GM18907 (cell line): Measurements from ENCODE around the gene FTO.

ENCODE experiments used
- ATAC-seq: cut with Tn5 transposase; IDR thresholded peaks from one replicate; pipeline ENCODE4 v1.9.1; 2021; ENCODE audit warnings: mild to moderate bottlenecking, moderate library complexity; ENCODE audit not compliant: unreplicated experiment

The FTO gene

GRCh38 chr16:53991754-53992378, 287.9 kb downstream of the FTO start:
- no peak for ATAC-seq

DNA sequence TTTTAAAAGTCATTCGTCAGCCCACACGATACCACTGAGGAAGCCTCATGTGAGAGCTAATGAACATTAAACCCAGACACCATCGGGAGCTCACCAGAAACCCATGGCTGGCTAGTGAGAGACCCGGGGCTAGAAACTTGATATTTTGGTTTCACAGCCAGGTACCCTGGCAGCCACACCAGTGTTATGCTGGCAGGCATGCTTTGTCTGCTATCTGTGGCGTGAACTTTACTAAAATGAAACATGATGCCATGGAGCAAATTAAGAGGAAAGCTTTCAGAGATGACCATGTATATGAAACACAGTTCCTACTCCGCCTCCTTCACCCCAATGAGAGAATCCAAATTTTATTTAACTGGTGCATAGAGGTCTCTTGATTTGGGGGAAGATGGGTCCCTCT, 291.4 kb downstream of the FTO start:
- no peak for ATAC-seq

GRCh38 chr16:53996961-53997360, 293.0 kb downstream of the FTO start:
- no peak for ATAC-seq

DNA sequence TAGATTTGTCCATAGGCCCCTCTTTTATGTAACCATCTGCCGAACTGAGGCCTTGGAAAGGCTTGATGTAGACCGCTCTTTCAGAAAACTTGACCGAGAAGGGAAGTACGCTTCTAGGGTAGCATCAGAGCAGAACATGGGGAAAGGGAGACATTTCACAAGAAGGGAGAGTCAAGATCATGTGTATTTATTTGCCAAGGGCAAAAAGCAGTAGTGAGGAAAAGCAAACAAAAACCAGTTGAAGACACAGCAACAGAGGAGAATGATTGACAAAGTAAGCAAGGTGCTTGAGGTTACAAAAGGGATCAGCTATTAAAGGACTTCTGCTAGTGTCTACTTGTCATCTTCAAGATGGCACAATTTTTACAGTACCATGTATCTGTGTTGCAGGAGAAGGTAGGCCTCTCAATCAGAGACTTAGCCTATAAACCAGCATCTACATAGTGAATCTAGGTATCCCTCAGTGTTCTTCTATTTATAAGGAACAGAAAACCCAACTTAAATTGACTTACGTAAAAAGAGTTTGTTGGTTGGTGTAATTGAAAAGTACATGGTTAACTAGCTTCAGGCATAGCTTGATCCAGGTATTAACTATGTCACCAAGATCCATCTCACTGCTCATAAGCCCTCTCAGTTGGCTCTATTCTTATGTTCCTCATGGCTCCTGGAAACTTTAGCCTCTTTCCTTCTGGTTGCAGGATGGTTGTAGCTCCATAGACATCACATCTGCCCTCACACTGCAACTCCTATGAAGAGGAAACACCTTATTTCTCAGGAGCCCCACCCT, 294.3 kb downstream of the FTO start:
- ATAC-seq: no peak

GRCh38 chr16:53998966-53999522, 295.1 kb downstream of the FTO start:
- ATAC-seq: no peak

DNA sequence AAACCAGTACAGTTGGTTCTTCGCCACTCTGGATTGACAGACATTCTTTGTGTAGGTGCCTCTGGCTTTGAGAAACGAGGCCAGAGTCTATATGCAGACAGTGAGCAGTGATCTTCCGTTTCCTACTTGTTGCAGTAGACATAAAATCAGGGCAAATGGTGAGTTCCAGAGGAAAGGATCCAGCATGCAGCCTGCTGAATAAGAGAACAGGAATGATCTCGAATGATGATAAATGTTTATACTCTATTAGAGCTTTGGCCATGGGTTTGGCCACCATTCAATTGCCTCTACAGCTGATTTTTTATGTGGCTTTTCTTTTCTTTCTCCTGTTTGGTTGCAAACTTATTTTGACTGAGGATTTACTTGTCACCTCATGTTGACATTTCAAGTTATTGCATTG, 295.9 kb downstream of the FTO start:
- no peak for ATAC-seq

DNA sequence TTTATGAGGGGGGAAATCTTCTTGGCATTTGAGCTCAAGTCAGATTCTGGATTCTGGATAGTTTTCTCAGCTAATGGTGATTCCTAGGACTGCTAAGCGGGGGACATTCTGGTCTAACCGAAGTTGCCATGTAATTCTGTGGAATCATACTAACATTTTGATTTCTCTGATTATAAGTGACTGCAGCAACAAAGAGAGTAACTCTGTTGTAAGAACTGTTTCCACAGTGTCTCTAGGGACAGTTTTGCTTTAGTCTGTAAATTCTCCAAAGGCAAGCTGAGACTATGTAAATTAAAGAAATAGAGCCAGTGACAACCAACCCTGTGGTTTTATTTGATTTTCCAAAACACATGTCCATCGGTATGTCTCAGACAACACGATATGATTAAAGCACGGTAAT, 296.4 kb downstream of the FTO start:
- ATAC-seq: no peak

DNA sequence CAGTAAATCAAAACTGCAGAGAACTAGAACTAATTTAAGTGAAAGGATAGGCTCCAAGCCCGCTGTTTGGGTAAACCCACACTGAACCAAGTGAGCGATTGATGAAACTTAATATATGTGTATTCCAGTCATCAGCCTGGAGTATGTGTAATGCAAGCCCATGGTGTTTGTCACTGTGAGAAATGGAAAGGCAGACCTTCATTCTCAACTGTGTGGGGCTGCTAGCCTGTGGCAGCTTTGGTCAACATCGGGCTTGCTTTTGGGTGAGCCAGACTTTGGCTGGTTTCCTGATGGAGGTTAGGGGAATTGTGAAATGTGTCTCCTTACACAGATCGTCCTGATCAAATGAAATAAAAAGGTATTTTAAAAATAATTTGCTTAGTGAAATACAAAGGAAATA, 302.7 kb downstream of the FTO start:
- no peak for ATAC-seq

DNA sequence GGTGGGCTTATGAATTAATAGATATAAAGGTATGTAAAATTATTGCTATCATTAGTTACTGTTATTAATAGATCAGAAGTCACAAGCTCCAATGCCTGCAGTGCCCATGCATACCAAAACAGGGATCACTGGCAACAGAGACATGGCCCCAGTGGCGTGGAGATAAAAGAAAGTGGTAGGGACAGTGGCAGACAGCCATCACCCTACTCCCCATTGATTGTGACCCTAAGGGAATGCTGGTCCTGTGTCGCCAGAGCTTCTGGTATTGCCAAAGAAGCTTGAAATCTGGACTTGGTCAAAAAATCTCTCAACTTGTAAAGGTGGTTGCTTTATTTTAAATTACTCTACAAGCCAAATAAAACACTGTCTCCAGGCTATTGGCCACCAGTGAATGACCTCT, 303.5 kb downstream of the FTO start:
- ATAC-seq: no peak

DNA sequence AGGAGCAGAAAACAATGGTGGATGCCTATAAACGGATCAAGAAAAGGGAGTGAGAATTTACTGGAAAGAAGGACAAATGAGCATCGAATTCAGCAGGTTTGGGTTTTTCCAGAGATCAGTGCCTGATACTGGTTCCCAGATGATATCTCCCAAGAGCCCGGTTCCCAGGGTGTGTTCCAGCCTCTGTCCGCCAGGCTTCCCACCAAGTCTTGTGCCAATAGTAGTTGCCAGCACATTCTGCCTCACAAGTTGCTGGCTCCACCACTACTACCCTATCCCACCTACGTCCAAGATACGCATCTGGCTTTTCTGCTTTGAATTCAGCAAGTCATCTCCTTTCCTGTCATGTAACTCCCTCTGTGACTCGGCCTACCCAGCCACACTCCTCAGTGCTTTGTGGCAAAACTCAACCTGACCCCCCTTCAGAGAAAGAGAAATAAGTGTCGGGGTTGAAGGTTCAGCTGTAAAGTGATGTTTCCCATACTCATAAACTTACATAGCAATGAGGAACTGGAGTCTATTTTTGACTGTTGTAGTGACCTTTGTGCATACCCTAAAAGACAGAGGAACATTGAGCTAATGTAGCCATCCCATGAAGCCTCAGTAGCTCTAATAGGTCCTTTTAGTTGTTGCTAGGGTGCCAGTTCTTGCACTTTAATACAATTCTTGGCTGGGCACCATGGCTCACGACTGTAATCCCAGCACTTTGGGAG, 305.7 kb downstream of the FTO start:
- no peak for ATAC-seq

GRCh38 chr16:54015147-54015546, 311.2 kb downstream of the FTO start:
- no peak for ATAC-seq

- no peak for ATAC-seq
These were observed 318.4 kb downstream of the FTO start for GRCh38 chr16:54022362-54022761.

GRCh38 chr16:54026456-54026855, 322.5 kb downstream of the FTO start:
- no peak for ATAC-seq

GRCh38 chr16:54027062-54027461, 323.1 kb downstream of the FTO start:
- no peak for ATAC-seq

DNA sequence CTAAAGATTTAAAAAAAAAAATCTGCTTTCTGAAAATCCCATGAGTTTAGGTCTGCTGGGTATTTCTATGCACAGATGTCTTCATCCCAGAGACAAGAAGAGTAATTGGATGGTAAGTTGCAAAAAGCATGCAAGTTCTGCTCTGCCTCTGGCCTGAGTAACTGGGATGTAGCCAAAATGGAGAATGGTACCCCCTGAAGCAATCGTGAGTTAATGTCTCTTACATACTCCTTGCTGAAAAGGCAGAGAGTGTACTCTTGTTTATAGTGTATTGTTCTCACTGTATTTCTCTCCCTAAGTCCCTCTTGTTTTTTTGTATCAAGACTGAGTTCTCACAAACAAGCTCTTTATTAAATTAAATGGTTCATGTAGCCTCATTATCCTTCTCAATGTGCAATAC, 323.6 kb downstream of the FTO start:
- ATAC-seq: no peak

DNA sequence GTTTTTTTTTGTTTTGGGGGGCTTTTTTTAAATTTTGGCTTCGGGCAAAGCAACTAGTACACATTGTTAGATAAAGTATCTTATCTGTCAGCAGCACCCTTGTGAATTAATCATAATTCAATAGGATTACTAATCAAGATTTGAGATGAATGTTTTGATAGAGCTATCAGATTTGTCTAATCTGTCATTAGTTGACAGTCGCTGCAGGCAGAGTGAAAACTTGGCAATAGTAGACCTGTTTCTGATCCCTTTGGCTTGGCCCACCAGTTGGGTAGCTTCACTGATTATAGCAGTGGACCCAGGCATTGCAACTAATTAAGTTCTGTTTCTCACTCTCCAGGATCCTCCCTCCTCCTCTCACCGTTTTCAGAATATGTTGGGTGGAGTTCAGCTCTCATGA, 324.0 kb downstream of the FTO start:
- no peak for ATAC-seq

DNA sequence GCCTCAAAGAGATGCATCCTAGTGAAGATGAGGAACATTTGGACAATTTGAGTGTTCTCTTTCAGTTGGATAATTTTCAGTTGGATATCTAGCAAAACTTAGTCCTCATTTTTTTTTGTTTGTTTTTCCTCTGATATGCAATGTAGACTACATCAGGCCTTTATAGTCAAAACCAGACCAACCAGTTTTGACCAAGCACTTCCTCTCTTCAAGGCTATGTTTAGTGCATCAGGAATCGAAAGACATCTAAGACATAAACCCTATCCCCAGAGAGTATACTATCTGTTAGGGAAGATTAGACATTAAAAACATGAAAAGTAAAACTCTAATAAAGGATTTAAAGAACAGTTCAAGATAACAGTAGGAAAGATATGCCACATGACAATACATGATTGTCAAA, 326.5 kb downstream of the FTO start:
- no peak for ATAC-seq

DNA sequence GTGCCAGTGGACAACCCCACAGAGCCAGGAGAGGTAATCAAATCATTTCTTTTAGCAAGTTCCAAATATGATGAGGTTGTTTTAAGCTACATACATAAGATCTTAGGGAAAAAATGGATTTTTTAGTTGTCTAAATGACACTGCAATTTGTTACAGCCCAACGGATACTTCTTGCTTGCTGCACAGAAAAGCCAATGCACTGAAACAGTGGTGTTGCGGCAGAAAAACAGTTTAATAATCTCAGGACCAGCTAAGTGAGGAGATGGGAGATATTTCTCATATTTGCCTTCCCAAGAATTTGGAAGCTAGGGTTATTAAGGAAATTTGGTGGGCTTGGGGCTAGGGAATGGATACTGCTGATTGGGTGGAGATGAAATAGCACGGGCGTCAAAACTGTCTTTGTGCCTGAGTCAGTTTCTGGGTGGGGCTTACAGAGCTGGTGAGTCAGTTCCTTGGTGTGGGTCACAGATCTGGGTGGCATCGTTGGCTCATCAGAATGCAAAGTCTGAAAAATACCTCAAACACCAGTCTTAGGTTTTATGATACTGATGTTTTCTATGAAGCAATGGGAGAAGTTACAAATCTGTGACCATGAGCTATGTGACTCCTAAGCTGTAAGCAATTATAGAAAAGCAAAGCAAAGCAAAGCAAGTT, 327.3 kb downstream of the FTO start:
- no peak for ATAC-seq

DNA sequence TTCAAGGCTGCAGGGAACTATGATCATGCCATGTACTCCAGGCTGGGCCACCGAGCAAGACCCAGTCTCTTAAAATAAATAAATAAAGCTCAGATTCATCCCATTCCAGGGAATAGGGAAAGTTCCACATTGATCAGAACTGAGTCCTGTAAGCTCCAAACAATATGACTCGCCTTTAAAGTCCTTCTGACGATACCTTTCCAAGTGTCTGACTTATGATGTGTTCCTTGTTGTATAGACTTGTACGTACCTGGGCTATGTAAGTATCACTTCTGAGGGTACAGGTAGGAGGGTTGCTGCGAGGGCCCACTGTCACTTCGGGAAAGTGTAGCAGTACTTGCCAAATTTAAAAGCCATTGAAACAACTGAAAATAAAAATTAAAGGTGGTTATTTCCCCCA, 329.8 kb downstream of the FTO start:
- ATAC-seq: no peak

- no peak for ATAC-seq
These were observed 330.7 kb downstream of the FTO start for GRCh38 chr16:54034684-54035083.

- ATAC-seq: no peak
These were observed 336.5 kb downstream of the FTO start for GRCh38 chr16:54040480-54040879.
